GM12878 (cell line): ENCODE measurements around the gene MROH2A. TPM values are rescaled to one million over a fixed set of nuclear protein-coding genes. Genes with fewer than 3 reads are reported as not detected.

Experiments used
- ATAC-seq: fragments of 200-7000 bp; cut with Tn5 transposase; 3 replicates; pipeline ENCODE4 v1.9.1; 2020; ENCODE audit warnings: mild to moderate bottlenecking, moderate library complexity
- BruUV-seq: library from RNA; stranded (reverse); fragments of 400-500 nt; replicated peaks from 2 replicates; lab custom pipeline; 2021; lab: Mats Ljungman, UMichigan
- CTCF ChIA-PET: fragments of 300-600 bp; sonication (Branson Sonifier 250); formaldehyde crosslinking; extraction: SDS; loops from one replicate; lab custom pipeline; 2021; ENCODE audit warnings: inconsistent platforms; lab: Yijun Ruan, JAX
- POLR2A ChIA-PET: fragments of 350-600 bp; formaldehyde crosslinking; extraction: SDS; loops from one replicate; lab custom pipeline; 2021; ENCODE audit warnings: inconsistent platforms; lab: Charles Lee
- RAD21 ChIA-PET: fragments of 300-600 bp; sonication (Branson Sonifier 250); formaldehyde crosslinking; loops from one replicate; lab custom pipeline; 2023; ENCODE audit warnings: antibody characterized with exemption; ENCODE audit not compliant: unreplicated experiment; lab: Charles Lee
- SMC1A ChIA-PET: fragments of 300-600 bp; sonication (Branson Sonifier 250); formaldehyde crosslinking; loops from one replicate; lab custom pipeline; 2023; ENCODE audit not compliant: unreplicated experiment, uncharacterized antibody; lab: Charles Lee
- DNase-seq: peaks from one replicate; pipeline ENCODE4 v3.0.0-alpha.2; 2011; ENCODE audit warnings: low read depth, low spot score
- FAIRE-seq: peaks from 3 replicates; lab custom pipeline; 2011; peaks lifted over from hg19 to GRCh38; lab: Jason Lieb, UNC
- H2AFZ ChIP-seq: 2 replicates; pipeline ENCODE4 v1.6.0; 2011; ENCODE audit warnings: low read depth, low read length, control low read depth; ENCODE audit not compliant: control insufficient read depth
- H3K27ac ChIP-seq: 2 replicates; pipeline ENCODE4 v1.5.1; 2011; ENCODE audit warnings: control low read depth; ENCODE audit not compliant: control insufficient read depth, insufficient read depth
- H3K27me3 ChIP-seq, 2 experiments: replicated peaks in 1 of 2; 2 replicates each; pipeline versions ENCODE4 v1.6.0 to v1.6.1; 2011; ENCODE audit warnings: low read length in 1 of 2; ENCODE audit not compliant: control insufficient read depth in 2 of 2, insufficient read depth in 2 of 2
- H3K36me3 ChIP-seq, 2 experiments: 2 replicates each; pipeline ENCODE4 v1.5.1; 2011; ENCODE audit warnings: low read length in 1 of 2; ENCODE audit not compliant: control insufficient read depth in 2 of 2, insufficient read depth in 2 of 2
- H3K4me1 ChIP-seq: 2 replicates; pipeline ENCODE4 v1.6.1; 2011; ENCODE audit warnings: mild to moderate bottlenecking, low read length, moderate library complexity, mixed read lengths; ENCODE audit not compliant: control insufficient read depth, insufficient read depth
- H3K4me2 ChIP-seq: 2 replicates; pipeline ENCODE4 v1.6.0; 2011; ENCODE audit warnings: control low read depth; ENCODE audit not compliant: control insufficient read depth, insufficient read depth
- H3K4me3 ChIP-seq: fragments of 200-600 bp; sonication (generic); 2 replicates; pipeline ENCODE4 v1.5.1; 2016
- H3K79me2 ChIP-seq: 2 replicates; pipeline ENCODE4 v1.6.0; 2011; ENCODE audit warnings: low read length; ENCODE audit not compliant: control insufficient read depth, insufficient read depth
- H3K9ac ChIP-seq: 2 replicates; pipeline ENCODE4 v1.8.0; 2011; ENCODE audit warnings: low read length, control low read depth, mixed read lengths; ENCODE audit not compliant: control insufficient read depth, insufficient read depth
- H3K9me3 ChIP-seq: replicated peaks from 3 replicates; pipeline ENCODE4 v1.5.1; 2011; ENCODE audit warnings: mild to moderate bottlenecking, low read length; ENCODE audit not compliant: control insufficient read depth, insufficient read depth
- H4K20me1 ChIP-seq: 2 replicates; pipeline ENCODE4 v1.6.0; 2011; ENCODE audit not compliant: control insufficient read depth, insufficient read depth
- BHLHE40 ChIP-seq, 2 experiments: fragments of 450-650 bp in 1 of 2; IDR thresholded peaks; 2 replicates each; pipeline ENCODE4 v1.6.1; 2011 to 2017; ENCODE audit warnings: low read depth in 2 of 2, borderline replicate concordance in 1 of 2, improper control_type of control experiment in 1 of 2, low read length in 1 of 2, mild to moderate bottlenecking in 1 of 2
- CREB1 ChIP-seq: IDR thresholded peaks from 2 replicates; pipeline ENCODE4 v1.6.1; 2012; ENCODE audit warnings: low read depth, mild to moderate bottlenecking, inconsistent platforms
- E4F1 ChIP-seq: fragments of 450-650 bp; IDR thresholded peaks from 2 replicates; pipeline ENCODE4 v1.6.1; 2018; ENCODE audit warnings: borderline replicate concordance, mild to moderate bottlenecking; ENCODE audit not compliant: partially characterized antibody
- MTA2 ChIP-seq: fragments of 450-650 bp; IDR thresholded peaks from 2 replicates; pipeline ENCODE4 v1.6.1; 2016; ENCODE audit warnings: low read depth, mild to moderate bottlenecking, moderate library complexity
- MYB ChIP-seq: fragments of 150-350 bp; IDR thresholded peaks from 2 replicates; pipeline ENCODE4 v1.6.1; 2014; ENCODE audit warnings: mild to moderate bottlenecking, low read depth, low read length, borderline replicate concordance
- MYC ChIP-seq: IDR thresholded peaks from 2 replicates; pipeline ENCODE4 v1.6.1; 2011; ENCODE audit warnings: mild to moderate bottlenecking, low read length, moderate library complexity, inconsistent platforms; ENCODE audit not compliant: insufficient read depth, insufficient replicate concordance, insufficient read length, severe bottlenecking
- POU2F2 ChIP-seq: IDR thresholded peaks from 3 replicates; pipeline ENCODE4 v1.6.1; 2011; ENCODE audit warnings: low read depth, mild to moderate bottlenecking, low read length, borderline replicate concordance
- RELB ChIP-seq: fragments of 450-650 bp; IDR thresholded peaks from 2 replicates; pipeline ENCODE4 v1.6.1; 2017; ENCODE audit warnings: low read depth, mild to moderate bottlenecking, moderate library complexity
- SP1 ChIP-seq: IDR thresholded peaks from one replicate; pipeline ENCODE4 v1.6.1; 2011; ENCODE audit warnings: low read depth, low read length
- USF2 ChIP-seq: IDR thresholded peaks from 2 replicates; pipeline ENCODE4 v1.6.1; 2011; ENCODE audit warnings: low read depth, low read length, improper control_type of control experiment, borderline replicate concordance
- ZBTB33 ChIP-seq: fragments of 450-650 bp; IDR thresholded peaks from 2 replicates; pipeline ENCODE4 v1.6.1; 2017; ENCODE audit warnings: mild to moderate bottlenecking
- WGBS: methylation state at CpG from one replicate; pipeline ENCODE4 v1.1.6; 2016; ENCODE audit warnings: low lambda C conversion rate; ENCODE audit not compliant: insufficient replicate concordance, insufficient coverage; ENCODE audit errors: missing lambda C conversion rate; 5-methylcytosine and 5-hydroxymethylcytosine counted together
- in situ Hi-C: fragments of 300-500 bp; cut with MboI; formaldehyde crosslinking; loops from 9 replicates; pipeline ENCODE4 v1.14.3; 2018; ENCODE audit warnings: mixed read lengths
- intact Hi-C: fragments of 100-400 bp; cut with micrococcal nuclease; formaldehyde crosslinking; loops from one replicate; pipeline ENCODE4 v1.14.2; 2022; ENCODE audit not compliant: unreplicated experiment
- polyA plus RNA-seq, 11 experiments: library from polyadenylated mRNA; depleted of rRNA in 4 of 11; unstranded in 6 of 11; stranded (reverse) in 5 of 11; fragments of >200 nt; fragmentation: Nextera tagmentation in 4 of 11; fragmentation: Illumina TruSeq in 1 of 11; extraction: Ambion mirVana in 4 of 11; extraction: Trizol in 1 of 11; gene quantifications; 1 replicate in 1 of 11; 2 replicates in 10 of 11; pipeline versions ENCODE4 v1.2.1 to v1.2.3, GENCODE V29; 2011 to 2016; ENCODE audit warnings: inconsistent platforms in 2 of 11, missing spikeins in 2 of 11, low read depth in 1 of 11
- total RNA-seq, 4 experiments: library from RNA; depleted of rRNA in 3 of 4; stranded (reverse); fragments of >200 nt in 3 of 4; fragmentation: Illumina TruSeq in 1 of 4; extraction: Trizol in 1 of 4; gene quantifications; 2 replicates each; pipeline versions ENCODE4 v1.2.1 to v1.2.3, GENCODE V29; 2013 to 2021
- TF ChIP-seq, protein P1 (sequence below): IDR thresholded peaks from 2 replicates; pipeline ENCODE4 v1.6.1; 2012; ENCODE audit warnings: low read depth, low read length, improper control_type of control experiment

Gene MROH2A
- total and polyA plus RNA-seq, 10 of the 15 experiments (the other 5 are each of a cell fraction or from before 2014, with no cell fraction given), result not detected

DNA sequence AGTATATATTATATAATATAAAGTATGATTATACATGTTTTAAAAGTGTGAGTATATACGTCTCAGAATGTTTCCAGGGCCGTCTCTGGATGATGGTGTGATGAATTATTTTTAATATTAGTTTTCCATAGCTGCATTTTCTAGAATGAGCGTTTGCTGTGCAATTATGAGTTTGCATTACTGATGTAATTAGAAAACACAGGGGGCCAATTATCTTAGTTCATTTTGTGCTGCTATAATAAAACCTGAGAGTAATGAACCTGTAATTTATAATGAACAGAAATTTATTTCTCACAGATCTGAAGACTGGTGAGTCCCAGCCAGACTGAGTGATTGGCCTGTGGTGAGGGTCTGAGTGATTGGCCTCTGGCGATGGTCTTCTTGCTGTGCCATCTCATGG lies 80.2 kb downstream of the MROH2A start:
- ChIA-PET SMC1A (interaction anchor here (0.6 kb wide), 1 partner anchor 90 kb away, joined by 3 read pairs; no protein-coding TSS in a partner anchor), POLR2A (no interaction called here), CTCF (interaction anchor here (0.7 to 2.0 kb wide), 11 partner anchors 8 to 465 kb away, joined by 3 to 11 read pairs (median 3); no protein-coding TSS in a partner anchor), RAD21 (no interaction called here)
- DNase-seq, result no peak
- no peak overlapping the region for H3K4me3 ChIP-seq
- H3K4me2 ChIP-seq, result no peak overlapping the region
- in situ Hi-C loops, result no loop called here
- H3K9ac ChIP-seq, result no peak overlapping the region
- FAIRE-seq, result no peak
- no peaks in the 10 kb centered on the region for H4K20me1 ChIP-seq
- 27% methylated on average over 4 of the region's 4 CpGs for WGBS
- no peak overlapping the region for H3K27ac ChIP-seq
- no TSS peak for BruUV-seq
- no peaks in the 10 kb centered on the region for H3K9me3 ChIP-seq
- intact Hi-C loops, result no loop called here
- no peak overlapping the region for H2AFZ ChIP-seq
- no peaks in the 10 kb centered on the region for H3K4me1 ChIP-seq
- H3K79me2 ChIP-seq, result peaks cover 10% of the 10 kb centered on the region
- no peak for ATAC-seq
- H3K36me3 ChIP-seq, result no peaks in the 10 kb centered on the region
- no peaks in the 10 kb centered on the region for H3K27me3 ChIP-seq
- TF ChIP-seq CREB1, result no peak
- no peak for TF ChIP-seq RELB
- TF ChIP-seq, protein P1, sequence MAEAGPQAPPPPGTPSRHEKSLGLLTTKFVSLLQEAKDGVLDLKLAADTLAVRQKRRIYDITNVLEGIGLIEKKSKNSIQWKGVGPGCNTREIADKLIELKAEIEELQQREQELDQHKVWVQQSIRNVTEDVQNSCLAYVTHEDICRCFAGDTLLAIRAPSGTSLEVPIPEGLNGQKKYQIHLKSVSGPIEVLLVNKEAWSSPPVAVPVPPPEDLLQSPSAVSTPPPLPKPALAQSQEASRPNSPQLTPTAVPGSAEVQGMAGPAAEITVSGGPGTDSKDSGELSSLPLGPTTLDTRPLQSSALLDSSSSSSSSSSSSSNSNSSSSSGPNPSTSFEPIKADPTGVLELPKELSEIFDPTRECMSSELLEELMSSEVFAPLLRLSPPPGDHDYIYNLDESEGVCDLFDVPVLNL, result no peak
- TF ChIP-seq USF2, result no peak
- TF ChIP-seq MYB, result no peak
- no peak for TF ChIP-seq ZBTB33
- no peak for TF ChIP-seq MYC
- TF ChIP-seq E4F1, result no peak
- no peak for TF ChIP-seq POU2F2
- no peak for TF ChIP-seq BHLHE40 (IDR thresholded peaks at IDR 0.05; ENCODE audit: borderline replicate concordance in 1 of 2, low read depth in 2 of 2, low read length in 1 of 2)
- no peak for TF ChIP-seq MTA2
- no peak for TF ChIP-seq SP1
